Neural progenitor cell (in vitro differentiated cells): ENCODE measurements around the gene CACNA1C. TPM values are rescaled to one million over a fixed set of nuclear protein-coding genes. Genes with fewer than 3 reads are reported as not detected.

ENCODE experiments used
- DNase-seq: peaks from one replicate; pipeline ENCODE4 v3.0.0-alpha.2; 2016; ENCODE audit warnings: low spot score
- H2AFZ ChIP-seq: fragments of 200-600 bp; sonication (generic); replicated peaks from 2 replicates; pipeline ENCODE4 v1.6.1; 2016; ENCODE audit warnings: antibody characterized with exemption
- H3F3A ChIP-seq: fragments of 200-600 bp; sonication (generic); 2 replicates; pipeline ENCODE4 v1.6.1; 2016; ENCODE audit warnings: antibody characterized with exemption, low read depth
- H3K27ac ChIP-seq: fragments of 200-600 bp; sonication (generic); 2 replicates; pipeline ENCODE4 v1.5.1; 2016; ENCODE audit warnings: mild to moderate bottlenecking
- H3K27me3 ChIP-seq: fragments of 200-600 bp; sonication (generic); 2 replicates; pipeline ENCODE4 v1.6.1; 2016; ENCODE audit warnings: mild to moderate bottlenecking, moderate library complexity
- H3K36me3 ChIP-seq: fragments of 200-600 bp; sonication (generic); 2 replicates; pipeline ENCODE4 v1.5.1; 2016
- H3K4me1 ChIP-seq: fragments of 200-600 bp; sonication (generic); 2 replicates; pipeline ENCODE4 v1.6.1; 2016; ENCODE audit warnings: mixed run types
- H3K4me2 ChIP-seq: fragments of 200-600 bp; sonication (generic); 2 replicates; pipeline ENCODE4 v1.6.1; 2016
- H3K4me3 ChIP-seq: fragments of 200-600 bp; sonication (generic); 2 replicates; pipeline ENCODE4 v1.5.1; 2016
- H3K79me2 ChIP-seq: fragments of 200-600 bp; sonication (generic); 2 replicates; pipeline ENCODE4 v1.6.1; 2016; ENCODE audit warnings: low read depth
- H3K9ac ChIP-seq: fragments of 200-600 bp; sonication (generic); 2 replicates; pipeline ENCODE4 v1.6.1; 2016
- H3K9me3 ChIP-seq: fragments of 200-600 bp; sonication (generic); 2 replicates; pipeline ENCODE4 v1.5.1; 2016; ENCODE audit warnings: low read depth
- H4K20me1 ChIP-seq: fragments of 200-600 bp; sonication (generic); 2 replicates; pipeline ENCODE4 v1.6.1; 2016; ENCODE audit warnings: low read depth
- H3K27ac Mint-ChIP-seq: 3 replicates; pipeline ENCODE4 v1.8.0; 2021; ENCODE audit warnings: mixed read lengths
- H3K27me3 Mint-ChIP-seq: 2 replicates; pipeline ENCODE4 v1.8.0; 2022; ENCODE audit warnings: low read depth, mild to moderate bottlenecking, inconsistent platforms, moderate library complexity, mixed read lengths; ENCODE audit not compliant: insufficient read depth
- H3K36me3 Mint-ChIP-seq: 3 replicates; pipeline ENCODE4 v1.8.0; 2021; ENCODE audit warnings: mixed read lengths
- H3K4me1 Mint-ChIP-seq: 3 replicates; pipeline ENCODE4 v1.8.0; 2021; ENCODE audit warnings: mixed read lengths
- H3K4me3 Mint-ChIP-seq: 3 replicates; pipeline ENCODE4 v1.8.0; 2021; ENCODE audit warnings: mild to moderate bottlenecking, moderate library complexity, mixed read lengths
- H3K9me3 Mint-ChIP-seq: 3 replicates; pipeline ENCODE4 v1.8.0; 2020; ENCODE audit warnings: mixed read lengths
- CTCF ChIP-seq: fragments of 200-600 bp; sonication (generic); IDR thresholded peaks from 2 replicates; pipeline ENCODE4 v1.5.1; 2017; ENCODE audit warnings: antibody characterized with exemption, mild to moderate bottlenecking
- EZH2 ChIP-seq: fragments of 200-600 bp; sonication (generic); IDR thresholded peaks from 2 replicates; pipeline ENCODE4 v1.6.1; 2017; ENCODE audit warnings: antibody characterized with exemption, mild to moderate bottlenecking, moderate library complexity
- EZH2phosphoT487 ChIP-seq: fragments of 200-600 bp; sonication (generic); IDR thresholded peaks from 2 replicates; pipeline ENCODE4 v1.6.1; 2017; ENCODE audit warnings: antibody characterized with exemption
- total RNA-seq: library from RNA; depleted of rRNA; stranded (reverse); fragments of >200 nt; gene quantifications from 2 replicates; pipeline ENCODE4 v1.2.3, GENCODE V29; 2015; ENCODE audit warnings: low replicate concordance

CACNA1C gene
- total RNA-seq, 1 donor from 2014 or later = 2.7 TPM

- H3K9me3 ChIP-seq = no peaks in the 10 kb centered on the region
- no peaks in the 10 kb centered on the region for H3K36me3 ChIP-seq
- no peaks in the 10 kb centered on the region for H3F3A ChIP-seq
- H3K27ac ChIP-seq = no peak overlapping the region
- Mint-ChIP-seq H3K27me3 (peaks cover 6% of the 10 kb centered on the region), H3K4me3 (no peak overlapping the region), H3K9me3 (no peaks in the 10 kb centered on the region), H3K27ac (no peak overlapping the region), H3K4me1 (peaks cover 4% of the 10 kb centered on the region), H3K36me3 (no peaks in the 10 kb centered on the region)
- no peaks in the 10 kb centered on the region for H4K20me1 ChIP-seq
- no peaks in the 10 kb centered on the region for H3K27me3 ChIP-seq
- no peak for DNase-seq
- H3K4me2 ChIP-seq = no peak overlapping the region
- H3K9ac ChIP-seq = no peak overlapping the region
- TF ChIP-seq EZH2 (no peak), CTCF (no peak), EZH2phosphoT487 (no peak)
- no peak overlapping the region for H3K4me3 ChIP-seq
- no peaks in the 10 kb centered on the region for H3K4me1 ChIP-seq
- no peak overlapping the region for H2AFZ ChIP-seq
- H3K79me2 ChIP-seq = no peaks in the 10 kb centered on the region
These were observed 565.7 kb downstream of the CACNA1C start for GRCh38 chr12:2618291-2618995.

- Mint-ChIP-seq H3K4me3 (no peak overlapping the region), H3K27me3 (peaks cover 6% of the 10 kb centered on the region), H3K9me3 (no peaks in the 10 kb centered on the region), H3K27ac (no peak overlapping the region), H3K4me1 (peaks cover 6% of the 10 kb centered on the region), H3K36me3 (no peaks in the 10 kb centered on the region)
- Histone ChIP-seq H4K20me1 (no peaks in the 10 kb centered on the region), H3K9me3 (no peaks in the 10 kb centered on the region), H2AFZ (no peak overlapping the region), H3K36me3 (no peaks in the 10 kb centered on the region), H3K27ac (no peak overlapping the region), H3K4me2 (no peak overlapping the region), H3K79me2 (no peaks in the 10 kb centered on the region), H3K4me3 (no peak overlapping the region), H3K4me1 (no peaks in the 10 kb centered on the region), H3K9ac (no peak overlapping the region), H3F3A (no peaks in the 10 kb centered on the region), H3K27me3 (no peaks in the 10 kb centered on the region)
- DNase-seq = no peak
- no peak for TF ChIP-seq CTCF
- TF ChIP-seq EZH2phosphoT487 = no peak
- no peak for TF ChIP-seq EZH2
These were observed 566.3 kb downstream of the CACNA1C start for GRCh38 chr12:2619136-2619535.

- Mint-ChIP-seq H3K27me3 (peaks cover 6% of the 10 kb centered on the region), H3K36me3 (no peaks in the 10 kb centered on the region), H3K4me3 (no peak overlapping the region), H3K27ac (no peak overlapping the region), H3K4me1 (peaks cover 22% of the 10 kb centered on the region), H3K9me3 (no peaks in the 10 kb centered on the region)
- TF ChIP-seq EZH2 (no peak), CTCF (no peak), EZH2phosphoT487 (no peak)
- Histone ChIP-seq H3K36me3 (no peaks in the 10 kb centered on the region), H3K4me3 (no peak overlapping the region), H3K79me2 (no peaks in the 10 kb centered on the region), H3K9ac (no peak overlapping the region), H3K27ac (no peak overlapping the region), H2AFZ (no peak overlapping the region), H4K20me1 (no peaks in the 10 kb centered on the region), H3K9me3 (no peaks in the 10 kb centered on the region), H3K4me1 (peaks cover 7% of the 10 kb centered on the region), H3F3A (no peaks in the 10 kb centered on the region), H3K27me3 (no peaks in the 10 kb centered on the region), H3K4me2 (no peak overlapping the region)
- DNase-seq = no peak
These were observed 569.7 kb downstream of the CACNA1C start for GRCh38 chr12:2622460-2622859.
